Measurements from ENCODE around the gene TMEM119.
"Not testable (repeated sequence)": the region's sequence is repeated elsewhere in the genome, so short reads cannot be mapped to it uniquely, and the experiment has no call there.

TMEM119 gene

GRCh38 chr12:108585864-108586263, 12.0 kb downstream of the TMEM119 start:
- DNase-seq (ENCODE audit: low read depth in 2 of 3, low spot score in 2 of 3) = no peak

DNA sequence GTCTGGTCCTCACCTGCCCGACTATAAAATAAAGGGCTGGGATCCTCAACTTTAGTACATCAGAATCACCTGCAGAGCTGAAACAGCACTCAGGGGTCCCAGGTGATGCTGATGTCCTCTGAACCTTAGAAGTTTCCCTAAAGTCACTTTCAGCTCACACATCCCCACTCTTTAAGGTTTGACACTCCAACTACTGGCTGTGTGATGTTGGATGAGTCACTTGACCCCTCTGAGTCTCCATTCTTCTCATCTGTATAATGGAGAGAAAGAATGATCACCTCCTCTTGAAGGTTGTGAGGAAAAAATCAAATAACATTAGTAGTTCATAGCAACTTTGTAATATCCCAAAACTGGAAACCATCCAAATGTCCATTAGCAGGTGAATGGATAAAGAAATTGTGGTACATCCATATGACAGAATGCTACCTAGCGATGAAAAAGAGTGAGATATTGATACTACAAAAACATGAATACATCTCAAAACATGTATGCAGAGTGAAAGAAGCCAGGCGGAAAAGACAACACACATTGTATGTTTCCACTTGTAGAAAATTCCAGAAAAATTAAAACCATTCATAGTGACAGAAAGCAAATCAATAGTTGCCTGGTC, 13.3 kb downstream of the TMEM119 start:
- DNase-seq (ENCODE audit: low read depth in 2 of 3, low spot score in 2 of 3) = no peak

- no peak for DNase-seq (ENCODE audit: low read depth in 2 of 3, low spot score in 2 of 3)
Measured at GRCh38 chr12:108583991-108584390, 13.9 kb downstream of the TMEM119 start.

GRCh38 chr12:108582978-108583770, 14.7 kb downstream of the TMEM119 start:
- no peak for DNase-seq (ENCODE audit: low read depth in 2 of 3, low spot score in 2 of 3)

DNA sequence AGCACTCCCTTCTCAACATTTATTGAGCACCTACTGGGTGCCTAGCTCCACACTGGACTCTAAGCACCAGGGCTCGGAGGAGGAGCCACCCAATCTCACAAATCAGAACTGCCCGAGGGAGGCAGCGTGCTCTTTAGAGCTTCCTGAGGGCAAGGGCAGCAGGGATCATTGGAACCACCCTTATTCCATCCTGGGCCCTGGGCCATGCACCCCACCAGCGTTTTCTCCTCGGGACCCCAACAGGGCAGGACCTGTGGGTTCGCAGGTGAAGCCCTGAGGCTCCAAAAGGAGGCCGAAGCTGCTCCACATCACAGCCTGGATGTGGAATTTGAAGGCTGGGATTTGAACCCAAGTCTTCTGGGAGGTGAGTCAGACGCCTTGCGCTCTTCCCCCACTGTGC, 15.4 kb downstream of the TMEM119 start:
- DNase-seq (ENCODE audit: low read depth in 2 of 3, low spot score in 2 of 3) = no peak

DNA sequence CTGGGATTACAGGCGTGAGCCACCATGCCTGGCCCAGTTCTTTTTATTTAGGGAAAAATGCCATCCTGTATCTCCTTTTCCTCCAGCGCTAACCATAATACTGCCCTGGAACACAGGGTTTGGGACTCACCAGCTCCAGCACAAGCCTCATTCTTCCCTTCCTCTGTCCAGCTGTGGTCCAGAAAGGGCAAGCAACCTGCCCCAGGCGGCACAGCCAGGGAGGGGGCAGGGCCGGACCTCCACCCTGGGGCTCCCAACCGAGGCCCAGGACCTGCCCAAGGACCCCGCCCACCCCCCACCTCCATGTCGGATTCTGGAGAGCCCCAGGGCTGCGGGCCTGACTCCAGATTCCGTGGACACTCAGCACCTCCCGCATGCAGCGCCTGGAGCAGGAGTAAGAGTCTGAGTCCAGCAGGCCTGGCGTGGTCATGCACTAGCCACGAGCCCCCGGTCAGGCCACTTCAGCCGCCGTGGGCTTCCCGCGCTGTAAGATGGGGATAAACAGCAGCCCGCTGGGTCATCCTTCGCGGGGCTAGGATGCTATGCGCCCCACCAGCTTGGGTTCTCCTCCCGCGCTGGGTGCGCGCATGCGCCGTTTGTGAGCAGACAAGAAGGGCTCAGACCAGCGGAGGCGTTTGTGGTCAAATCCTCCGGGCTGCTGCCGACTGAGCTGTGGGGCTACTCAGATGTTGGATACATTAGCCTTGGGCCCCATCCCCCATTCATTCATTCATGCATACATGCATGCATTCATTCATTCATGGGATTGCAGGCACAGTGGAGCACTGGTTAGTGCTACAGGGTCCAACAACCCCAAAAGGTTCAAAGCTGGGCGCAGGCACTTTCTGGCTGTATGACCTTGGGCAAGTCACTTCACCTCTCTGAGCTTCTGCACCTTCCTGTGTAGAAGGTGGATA, 16.3 kb downstream of the TMEM119 start:
- DNase-seq (ENCODE audit: low read depth in 2 of 3, low spot score in 2 of 3) = no peak

GRCh38 chr12:108580531-108580930, 17.4 kb downstream of the TMEM119 start:
- no peak for DNase-seq (ENCODE audit: low read depth in 2 of 3, low spot score in 2 of 3)

DNA sequence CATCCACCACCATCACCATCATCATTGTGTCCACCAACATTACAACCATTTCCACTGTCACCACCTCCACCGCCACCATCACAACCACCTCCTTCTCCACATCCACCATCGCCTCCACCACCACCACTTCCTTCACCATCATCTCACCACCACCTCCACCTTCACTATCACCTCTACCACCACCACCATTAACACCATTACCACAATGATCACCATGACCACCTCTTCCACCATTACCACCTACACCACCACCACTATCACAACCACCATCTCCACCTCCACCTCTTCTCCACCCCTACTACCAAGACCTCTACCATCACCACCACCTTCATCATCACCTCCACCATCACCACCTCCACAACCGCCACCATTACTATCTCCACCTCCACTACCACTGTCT, 19.1 kb downstream of the TMEM119 start:
- DNase-seq (ENCODE audit: low read depth in 2 of 3, low spot score in 2 of 3) = no peak

GRCh38 chr12:108578264-108578663, 19.6 kb downstream of the TMEM119 start:
- no peak for DNase-seq (ENCODE audit: low read depth in 2 of 3, low spot score in 2 of 3)

GRCh38 chr12:108577458-108577857, 20.4 kb downstream of the TMEM119 start:
- no peak for DNase-seq (ENCODE audit: low read depth in 2 of 3, low spot score in 2 of 3)

DNA sequence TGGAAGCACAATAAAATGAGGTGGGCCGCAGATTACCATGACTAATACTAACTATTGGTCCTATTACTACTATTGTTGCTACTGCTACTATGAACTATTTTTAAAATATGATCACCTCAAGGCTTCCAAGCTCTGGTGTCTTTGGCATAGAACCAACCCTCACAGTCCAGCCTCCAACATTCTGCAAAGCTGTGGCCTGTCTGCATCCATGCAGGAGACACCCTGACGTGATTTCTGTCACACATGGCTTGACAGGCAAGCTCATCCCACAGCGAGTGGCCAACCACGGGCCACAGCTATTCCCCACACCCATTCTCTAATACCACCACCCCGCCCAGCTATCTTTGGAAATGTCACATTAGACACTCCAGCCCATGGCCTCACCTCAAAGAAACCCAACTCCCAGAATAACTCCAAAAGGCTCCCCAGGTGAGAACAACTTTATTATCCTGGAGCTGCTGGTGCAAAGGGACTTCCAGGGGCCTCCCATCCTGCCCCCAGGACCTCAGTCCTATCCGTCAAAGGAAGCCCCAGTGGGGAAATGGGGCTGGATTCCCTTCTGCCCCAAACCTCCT, 21.1 kb downstream of the TMEM119 start:
- DNase-seq (ENCODE audit: low read depth in 2 of 3, low spot score in 2 of 3) = no peak

DNA sequence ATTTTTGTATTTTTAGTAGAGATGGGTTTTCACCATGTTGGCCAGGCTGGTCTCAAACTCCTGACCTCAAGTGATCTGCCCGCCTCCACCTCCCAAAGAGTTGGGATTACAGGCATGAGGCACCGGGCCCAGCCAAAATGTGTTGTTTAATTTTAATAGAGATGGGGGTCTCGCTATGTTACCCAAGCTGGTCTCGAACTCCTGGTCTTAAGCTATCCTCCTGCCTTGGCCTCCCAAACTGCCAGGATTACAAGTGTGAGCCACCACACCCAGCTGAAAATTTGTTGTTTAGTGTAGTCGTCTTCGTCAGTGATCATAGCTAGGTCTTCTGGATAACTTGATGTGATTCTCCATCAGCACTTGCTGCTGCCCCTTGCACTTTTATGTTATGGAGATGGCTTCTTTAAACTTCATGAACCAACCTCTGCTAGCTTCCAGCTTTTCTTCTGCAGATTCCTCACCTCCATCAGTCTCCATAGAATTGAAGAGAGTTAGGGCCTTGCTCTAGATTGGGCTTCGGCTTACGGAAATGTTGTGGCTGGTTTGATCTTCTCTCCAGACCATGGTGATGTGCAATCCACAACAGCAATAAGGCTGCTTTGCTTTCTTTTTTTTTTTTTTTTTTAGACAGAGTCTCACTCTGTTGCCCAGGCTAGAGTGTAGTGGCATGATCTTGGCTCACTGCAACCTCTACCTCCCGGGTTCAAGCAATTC, 22.5 kb downstream of the TMEM119 start:
- no peak for DNase-seq (ENCODE audit: low read depth in 2 of 3, low spot score in 2 of 3)

DNA sequence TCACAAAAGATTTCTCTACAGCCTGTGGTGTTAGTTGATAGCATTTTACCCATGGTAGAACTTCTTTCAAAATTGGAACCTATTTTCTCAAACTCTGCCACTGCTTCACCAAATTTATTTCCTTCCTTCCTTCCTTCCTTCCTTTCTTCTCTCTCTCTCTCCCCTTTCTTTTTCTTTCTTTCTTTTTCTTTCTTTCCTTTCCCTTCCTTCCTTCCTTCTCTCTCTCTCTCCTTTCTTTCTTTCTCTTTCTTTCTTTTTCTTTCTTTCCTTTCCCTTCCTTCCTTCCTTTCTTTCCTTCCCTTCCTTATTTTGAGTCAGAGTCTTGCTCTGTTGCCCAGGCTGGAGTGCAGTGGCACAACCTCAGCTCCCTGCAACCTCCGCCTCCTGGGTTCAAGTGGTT, 23.6 kb downstream of the TMEM119 start:
- not testable (repeated sequence) for DNase-seq (ENCODE audit: low read depth in 2 of 3, low spot score in 2 of 3)

- no peak for DNase-seq (ENCODE audit: low read depth in 2 of 3, low spot score in 2 of 3)
Measured at GRCh38 chr12:108573317-108573716, 24.6 kb downstream of the TMEM119 start.

DNA sequence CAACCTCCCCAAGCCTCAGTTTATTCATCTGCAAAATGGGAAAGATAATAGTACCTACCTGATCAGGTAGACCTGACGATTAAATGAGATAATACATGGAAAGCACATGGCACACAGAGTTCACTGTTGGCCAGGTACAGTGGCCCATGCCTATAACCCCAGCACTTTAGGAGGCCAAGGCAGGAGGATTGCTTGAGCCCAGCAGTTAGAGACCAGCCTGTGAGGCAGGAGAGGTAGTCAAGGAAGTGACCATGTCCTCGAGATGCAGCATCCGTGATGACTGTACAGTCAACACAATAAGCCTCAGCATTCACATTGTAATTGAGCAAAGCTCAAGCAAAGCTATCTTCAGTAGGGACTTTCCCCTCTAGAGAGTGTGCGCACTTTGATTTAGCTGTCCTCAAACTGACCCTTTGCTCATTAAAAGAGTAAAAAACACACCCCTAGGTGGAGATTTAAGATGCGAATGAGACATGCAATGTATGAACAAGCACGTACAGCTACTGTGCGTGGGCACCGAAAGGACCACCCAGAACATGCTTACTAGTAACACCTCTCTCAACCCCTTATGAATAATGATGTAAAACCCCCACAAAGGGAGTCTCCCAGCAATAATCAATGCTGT, 25.6 kb downstream of the TMEM119 start:
- DNase-seq (ENCODE audit: low read depth in 2 of 3, low spot score in 2 of 3) = no peak

DNA sequence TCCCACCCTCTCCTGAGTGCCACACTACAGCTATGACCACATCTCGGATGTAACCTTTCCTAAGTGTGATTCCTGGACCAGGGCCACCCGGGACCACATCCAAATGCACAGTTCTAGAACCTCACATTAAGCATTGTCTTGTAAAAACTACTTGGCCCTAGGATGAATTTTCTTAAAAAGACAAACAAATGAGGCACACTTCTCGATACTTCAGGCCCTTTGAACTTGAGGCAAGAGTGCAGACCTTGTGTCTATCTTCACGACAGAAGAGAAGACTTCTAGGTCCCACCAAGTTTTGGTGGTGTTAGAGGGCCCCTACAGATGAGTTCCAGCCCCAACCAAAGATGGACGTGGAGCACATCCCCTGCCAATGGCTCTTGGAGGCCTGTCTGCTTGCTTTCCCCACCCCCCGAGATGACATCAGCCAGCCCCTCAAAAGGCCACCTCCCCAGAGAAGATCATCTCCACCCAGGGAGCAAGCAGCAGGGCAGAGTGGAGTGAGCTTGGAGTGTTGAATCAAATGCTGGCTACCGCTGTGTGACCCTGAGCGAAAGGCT, 26.2 kb downstream of the TMEM119 start:
- DNase-seq (ENCODE audit: low read depth in 2 of 3, low spot score in 2 of 3) = no peak

- DNase-seq (ENCODE audit: low read depth in 2 of 3, low spot score in 2 of 3) = no peak
Measured at GRCh38 chr12:108570743-108571608, 26.9 kb downstream of the TMEM119 start.

- no peak for DNase-seq (ENCODE audit: low read depth in 2 of 3, low spot score in 2 of 3)
Measured at GRCh38 chr12:108568338-108569154, 29.3 kb downstream of the TMEM119 start.

Measured in activated CD8-positive, alpha-beta memory T cell treated with anti-CD3 and anti-CD28 coated beads for 48 hours (primary cell).